Keratinocyte (primary cell): ENCODE results near the gene CAMKMT. TPM values are rescaled to one million over a fixed set of nuclear protein-coding genes. Genes with fewer than 3 reads are reported as not detected.

Experiments
- DNase-seq: peaks from one replicate; pipeline ENCODE4 v3.0.0-alpha.2; 2011; ENCODE audit warnings: low read depth, missing footprints, low spot score
- FAIRE-seq: peaks from 2 replicates; lab custom pipeline; 2011; peaks lifted over from hg19 to GRCh38; lab: Jason Lieb, UNC
- H2AFZ ChIP-seq: 2 replicates; pipeline ENCODE4 v1.6.0; 2012; ENCODE audit warnings: low read length, control low read depth, inconsistent platforms; ENCODE audit not compliant: control insufficient read depth
- H3K27ac ChIP-seq: 2 replicates; pipeline ENCODE4 v1.5.1; 2011; ENCODE audit warnings: low read length; ENCODE audit not compliant: control insufficient read depth, insufficient read depth
- H3K27me3 ChIP-seq: 3 replicates; pipeline ENCODE4 v1.6.0; 2011; ENCODE audit warnings: low read length; ENCODE audit not compliant: control insufficient read depth, insufficient read depth; ENCODE audit errors: extremely low read depth
- H3K36me3 ChIP-seq, 2 experiments: 2 replicates in 1 of 2; 3 replicates in 1 of 2; pipeline ENCODE4 v1.5.1; 2011; ENCODE audit warnings: low read length in 2 of 2, mild to moderate bottlenecking in 1 of 2; ENCODE audit not compliant: control insufficient read depth in 2 of 2, insufficient read depth in 2 of 2; ENCODE audit errors: extremely low read depth in 1 of 2
- H3K4me1 ChIP-seq: 3 replicates; pipeline ENCODE4 v1.5.1; 2011; ENCODE audit warnings: low read length; ENCODE audit not compliant: control insufficient read depth, insufficient read depth; ENCODE audit errors: extremely low read depth
- H3K4me2 ChIP-seq: 3 replicates; pipeline ENCODE4 v1.6.0; 2011; ENCODE audit warnings: low read depth, low read length; ENCODE audit not compliant: control insufficient read depth, insufficient read depth; ENCODE audit errors: extremely low read depth
- H3K4me3 ChIP-seq, 3 experiments: fragments of 200-600 bp in 1 of 3; sonication (generic) in 1 of 3; 2 replicates in 2 of 3; 3 replicates in 1 of 3; pipeline ENCODE4 v1.5.1; 2011 to 2016; ENCODE audit warnings: low read length in 3 of 3, mild to moderate bottlenecking in 3 of 3, control low read depth in 2 of 3, inconsistent platforms in 1 of 3, low read depth in 1 of 3, mixed read lengths in 1 of 3, mixed run types in 1 of 3, moderate library complexity in 1 of 3; ENCODE audit not compliant: control insufficient read depth in 2 of 3, insufficient read depth in 2 of 3; ENCODE audit errors: extremely low read depth in 1 of 3
- H3K79me2 ChIP-seq: 2 replicates; pipeline ENCODE4 v1.6.0; 2012; ENCODE audit warnings: low read length; ENCODE audit not compliant: control insufficient read depth, insufficient read depth
- H3K9ac ChIP-seq: 3 replicates; pipeline ENCODE4 v1.6.0; 2011; ENCODE audit warnings: low read length; ENCODE audit not compliant: control insufficient read depth, insufficient read depth; ENCODE audit errors: extremely low read depth
- H3K9me1 ChIP-seq: 3 replicates; pipeline ENCODE4 v1.6.0; 2011; ENCODE audit warnings: low read length; ENCODE audit not compliant: control insufficient read depth, insufficient read depth; ENCODE audit errors: extremely low read depth
- H3K9me3 ChIP-seq: 2 replicates; pipeline ENCODE4 v1.5.1; 2012; ENCODE audit warnings: low read depth, low read length; ENCODE audit not compliant: control insufficient read depth
- H4K20me1 ChIP-seq: 3 replicates; pipeline ENCODE4 v1.6.0; 2011; ENCODE audit warnings: low read length; ENCODE audit not compliant: control insufficient read depth, insufficient read depth; ENCODE audit errors: extremely low read depth
- CTCF ChIP-seq, 3 experiments: IDR thresholded peaks in 1 of 3; conservative IDR thresholded peaks in 1 of 3; optimal IDR thresholded peaks in 1 of 3; 2 replicates in 2 of 3; 3 replicates in 1 of 3; pipeline versions ENCODE3 to v1.5.1; 2011; ENCODE audit warnings: low read length in 3 of 3, mild to moderate bottlenecking in 3 of 3, moderate library complexity in 2 of 3, control low read depth in 1 of 3, inconsistent platforms in 1 of 3; ENCODE audit not compliant: insufficient read depth in 2 of 3; ENCODE audit errors: extremely low read depth in 1 of 3
- EZH2 ChIP-seq: IDR thresholded peaks from one replicate; pipeline ENCODE4 v1.6.1; 2012; ENCODE audit warnings: inconsistent platforms, mild to moderate bottlenecking, low read length, moderate library complexity
- dilution Hi-C: fragments of 300-500 bp; cut with MboI; formaldehyde crosslinking; loops from one replicate; pipeline ENCODE4 v1.7.0; 2020; ENCODE audit warnings: low sequenced_read_pairs; ENCODE audit not compliant: extremely low pct_ligation_motif_present
- polyA plus RNA-seq, 5 experiments: library from polyadenylated mRNA; depleted of rRNA in 3 of 5; stranded (reverse) in 3 of 5; stranded (forward) in 1 of 5; unstranded in 1 of 5; fragments of >200 nt; gene quantifications; 1 replicate in 1 of 5; 2 replicates in 3 of 5; 3 replicates in 1 of 5; pipeline versions ENCODE4 v1.2.1 to v1.2.3, GENCODE V29; 2011 to 2012; ENCODE audit warnings: missing spikeins in 2 of 5, low read depth in 1 of 5, low replicate concordance in 1 of 5

CAMKMT gene
- polyA plus RNA-seq, 1 donor (not counting 4 experiments of a cell fraction or from before 2014, with no cell fraction given): 9.9 TPM

- Histone ChIP-seq H3K9me1 (no peaks in the 10 kb centered on the region), H3K79me2 (no peaks in the 10 kb centered on the region), H3K27ac (no peak overlapping the region), H3K4me3 (no peak overlapping the region), H3K4me1 (no peaks in the 10 kb centered on the region), H3K4me2 (no peak overlapping the region), H2AFZ (no peak overlapping the region), H4K20me1 (no peaks in the 10 kb centered on the region), H3K9ac (no peak overlapping the region), H3K27me3 (no peaks in the 10 kb centered on the region), H3K36me3 (no peaks in the 10 kb centered on the region), H3K9me3 (no peaks in the 10 kb centered on the region)
- DNase-seq (no peak), FAIRE-seq (no peak)
- TF ChIP-seq CTCF (optimal IDR thresholded peaks at IDR 0.05 in 1 of 3, IDR thresholded peaks at IDR 0.05 in 1 of 3, conservative IDR thresholded peaks at IDR 0.05 in 1 of 3; ENCODE audit: extremely low read depth in 1 of 3, insufficient read depth in 2 of 3, low read length in 3 of 3) (no peak), EZH2 (no peak)
- dilution Hi-C loops: no loop called here
Measured at GRCh38 chr2:44605511-44605910, 243.8 kb downstream of the CAMKMT start.

- no peaks in the 10 kb centered on the region for H3K27me3 ChIP-seq
- no peaks in the 10 kb centered on the region for H4K20me1 ChIP-seq
- no peaks in the 10 kb centered on the region for H3K9me3 ChIP-seq
- H3K4me3 ChIP-seq: no peak overlapping the region
- no peak overlapping the region for H3K9ac ChIP-seq
- H3K79me2 ChIP-seq: no peaks in the 10 kb centered on the region
- no peak overlapping the region for H3K4me2 ChIP-seq
- no peak overlapping the region for H3K27ac ChIP-seq
- DNase-seq: no peak
- no peak for TF ChIP-seq EZH2
- no peak for TF ChIP-seq CTCF (optimal IDR thresholded peaks at IDR 0.05 in 1 of 3, IDR thresholded peaks at IDR 0.05 in 1 of 3, conservative IDR thresholded peaks at IDR 0.05 in 1 of 3; ENCODE audit: extremely low read depth in 1 of 3, insufficient read depth in 2 of 3, low read length in 3 of 3)
- H2AFZ ChIP-seq: no peak overlapping the region
- FAIRE-seq: no peak
- dilution Hi-C loops: no loop called here
- no peaks in the 10 kb centered on the region for H3K36me3 ChIP-seq
- H3K4me1 ChIP-seq: no peaks in the 10 kb centered on the region
- H3K9me1 ChIP-seq: no peaks in the 10 kb centered on the region
Measured at GRCh38 chr2:44612276-44612675, 250.5 kb downstream of the CAMKMT start.
